MM.1S (cell line): ENCODE data around the gene ELL.

Experiments
- DNase-seq: peaks from one replicate; pipeline ENCODE4 v3.0.0-alpha.2; 2015
- H2AFZ ChIP-seq: fragments of 300-600 bp; sonication (generic); 2 replicates; pipeline ENCODE4 v1.6.0; 2016; ENCODE audit warnings: antibody characterized with exemption, low read length
- H3F3A ChIP-seq: fragments of 300-600 bp; sonication (generic); 2 replicates; pipeline ENCODE4 v1.6.1; 2016; ENCODE audit warnings: mild to moderate bottlenecking, antibody characterized with exemption, low read length, moderate library complexity, mixed read lengths; ENCODE audit not compliant: insufficient read depth
- H3K27ac ChIP-seq: fragments of 300-600 bp; sonication (generic); 2 replicates; pipeline ENCODE4 v1.5.1; 2016; ENCODE audit warnings: mild to moderate bottlenecking, low read length
- H3K27me3 ChIP-seq: fragments of 300-600 bp; sonication (generic); replicated peaks from 2 replicates; pipeline ENCODE4 v1.6.0; 2016; ENCODE audit warnings: low read length; ENCODE audit not compliant: insufficient read depth
- H3K36me3 ChIP-seq: fragments of 300-600 bp; sonication (generic); replicated peaks from 2 replicates; pipeline ENCODE4 v1.6.1; 2016; ENCODE audit warnings: mild to moderate bottlenecking, low read length, mixed read lengths; ENCODE audit not compliant: insufficient read depth
- H3K4me1 ChIP-seq: fragments of 300-600 bp; sonication (generic); 2 replicates; pipeline ENCODE4 v1.6.1; 2016; ENCODE audit warnings: low read length, mixed read lengths
- H3K4me2 ChIP-seq: fragments of 300-600 bp; sonication (generic); 2 replicates; pipeline ENCODE4 v1.6.0; 2016; ENCODE audit warnings: low read depth, low read length
- H3K4me3 ChIP-seq: fragments of 300-600 bp; sonication (generic); 2 replicates; pipeline ENCODE4 v1.5.1; 2016; ENCODE audit warnings: low read length, mixed read lengths
- H3K79me2 ChIP-seq: fragments of 300-600 bp; sonication (generic); 2 replicates; pipeline ENCODE4 v1.6.1; 2016; ENCODE audit warnings: mixed run types, low read length, mixed read lengths
- H3K9ac ChIP-seq: fragments of 300-600 bp; sonication (generic); 2 replicates; pipeline ENCODE4 v1.6.1; 2016; ENCODE audit warnings: low read length, mixed read lengths
- H3K9me2 ChIP-seq: fragments of 300-600 bp; sonication (generic); replicated peaks from 2 replicates; pipeline ENCODE4 v1.6.1; 2016; ENCODE audit warnings: mild to moderate bottlenecking, low read length, mixed read lengths; ENCODE audit not compliant: insufficient read depth
- H3K9me3 ChIP-seq: fragments of 300-600 bp; sonication (generic); replicated peaks from 2 replicates; pipeline ENCODE4 v1.6.1; 2016; ENCODE audit warnings: mild to moderate bottlenecking, low read length, mixed read lengths; ENCODE audit not compliant: insufficient read depth
- H4K20me1 ChIP-seq: fragments of 300-600 bp; sonication (generic); 2 replicates; pipeline ENCODE4 v1.6.1; 2016; ENCODE audit warnings: mild to moderate bottlenecking, low read length, moderate library complexity, mixed read lengths; ENCODE audit not compliant: insufficient read depth
- EZH2 ChIP-seq: fragments of 300-600 bp; sonication (generic); optimal IDR thresholded peaks from 2 replicates; pipeline ENCODE3; 2017; ENCODE audit warnings: low read depth, mild to moderate bottlenecking, antibody characterized with exemption, low read length, mixed read lengths
- EZH2phosphoT487 ChIP-seq: fragments of 300-600 bp; sonication (generic); IDR thresholded peaks from 2 replicates; pipeline ENCODE4 v1.6.1; 2018; ENCODE audit warnings: antibody characterized with exemption, low read length
- TF ChIP-seq, protein P1 (sequence below): fragments of 300-600 bp; sonication (generic); IDR thresholded peaks from 2 replicates; pipeline ENCODE4 v1.5.1; 2016; ENCODE audit warnings: antibody characterized with exemption, low read length, mixed read lengths

The ELL gene

GRCh38 chr19:18434411-18435175 is 87.3 kb downstream of the ELL start:
- H3K4me2 ChIP-seq = no peak overlapping the region
- no peaks in the 10 kb centered on the region for H3K79me2 ChIP-seq
- H3K9ac ChIP-seq = no peak overlapping the region
- H3K4me1 ChIP-seq = peaks cover 3% of the 10 kb centered on the region; the same call in 1 of the 2 replicates
- no peak overlapping the region for H3K27ac ChIP-seq
- no peaks in the 10 kb centered on the region for H4K20me1 ChIP-seq
- H3K36me3 ChIP-seq = no peaks in the 10 kb centered on the region
- H3F3A ChIP-seq = 0 out of 2 replicates have a peak, but pooled peaks cover 4% of the 10 kb centered on the region
- H2AFZ ChIP-seq = no peak overlapping the region
- TF ChIP-seq EZH2 (no peak), EZH2phosphoT487 (no peak)
- TF ChIP-seq, protein P1, sequence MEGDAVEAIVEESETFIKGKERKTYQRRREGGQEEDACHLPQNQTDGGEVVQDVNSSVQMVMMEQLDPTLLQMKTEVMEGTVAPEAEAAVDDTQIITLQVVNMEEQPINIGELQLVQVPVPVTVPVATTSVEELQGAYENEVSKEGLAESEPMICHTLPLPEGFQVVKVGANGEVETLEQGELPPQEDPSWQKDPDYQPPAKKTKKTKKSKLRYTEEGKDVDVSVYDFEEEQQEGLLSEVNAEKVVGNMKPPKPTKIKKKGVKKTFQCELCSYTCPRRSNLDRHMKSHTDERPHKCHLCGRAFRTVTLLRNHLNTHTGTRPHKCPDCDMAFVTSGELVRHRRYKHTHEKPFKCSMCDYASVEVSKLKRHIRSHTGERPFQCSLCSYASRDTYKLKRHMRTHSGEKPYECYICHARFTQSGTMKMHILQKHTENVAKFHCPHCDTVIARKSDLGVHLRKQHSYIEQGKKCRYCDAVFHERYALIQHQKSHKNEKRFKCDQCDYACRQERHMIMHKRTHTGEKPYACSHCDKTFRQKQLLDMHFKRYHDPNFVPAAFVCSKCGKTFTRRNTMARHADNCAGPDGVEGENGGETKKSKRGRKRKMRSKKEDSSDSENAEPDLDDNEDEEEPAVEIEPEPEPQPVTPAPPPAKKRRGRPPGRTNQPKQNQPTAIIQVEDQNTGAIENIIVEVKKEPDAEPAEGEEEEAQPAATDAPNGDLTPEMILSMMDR = no peak
- no peak for DNase-seq
- no peaks in the 10 kb centered on the region for H3K9me3 ChIP-seq
- no peaks in the 10 kb centered on the region for H3K9me2 ChIP-seq
- peaks cover 16% of the 10 kb centered on the region; the same call in 1 of the 2 replicates for H3K27me3 ChIP-seq
- no peak overlapping the region for H3K4me3 ChIP-seq

GRCh38 chr19:18433735-18434398 is 88.0 kb downstream of the ELL start:
- TF ChIP-seq, protein P1 = no peak
- TF ChIP-seq EZH2phosphoT487 = no peak
- TF ChIP-seq EZH2 = no peak
- no peaks in the 10 kb centered on the region for H3K9me2 ChIP-seq
- H3F3A ChIP-seq = no peaks in the 10 kb centered on the region
- H4K20me1 ChIP-seq = no peaks in the 10 kb centered on the region
- no peaks in the 10 kb centered on the region for H3K9me3 ChIP-seq
- H2AFZ ChIP-seq = no peak overlapping the region
- no peak overlapping the region for H3K4me3 ChIP-seq
- no peaks in the 10 kb centered on the region for H3K36me3 ChIP-seq
- no peak overlapping the region for H3K9ac ChIP-seq
- peaks cover 16% of the 10 kb centered on the region; the same call in 1 of the 2 replicates for H3K27me3 ChIP-seq
- no peaks in the 10 kb centered on the region for H3K79me2 ChIP-seq
- H3K4me2 ChIP-seq = no peak overlapping the region
- H3K27ac ChIP-seq = no peak overlapping the region
- H3K4me1 ChIP-seq = peaks cover 4% of the 10 kb centered on the region; the same call in 1 of the 2 replicates
- no peak for DNase-seq

DNA sequence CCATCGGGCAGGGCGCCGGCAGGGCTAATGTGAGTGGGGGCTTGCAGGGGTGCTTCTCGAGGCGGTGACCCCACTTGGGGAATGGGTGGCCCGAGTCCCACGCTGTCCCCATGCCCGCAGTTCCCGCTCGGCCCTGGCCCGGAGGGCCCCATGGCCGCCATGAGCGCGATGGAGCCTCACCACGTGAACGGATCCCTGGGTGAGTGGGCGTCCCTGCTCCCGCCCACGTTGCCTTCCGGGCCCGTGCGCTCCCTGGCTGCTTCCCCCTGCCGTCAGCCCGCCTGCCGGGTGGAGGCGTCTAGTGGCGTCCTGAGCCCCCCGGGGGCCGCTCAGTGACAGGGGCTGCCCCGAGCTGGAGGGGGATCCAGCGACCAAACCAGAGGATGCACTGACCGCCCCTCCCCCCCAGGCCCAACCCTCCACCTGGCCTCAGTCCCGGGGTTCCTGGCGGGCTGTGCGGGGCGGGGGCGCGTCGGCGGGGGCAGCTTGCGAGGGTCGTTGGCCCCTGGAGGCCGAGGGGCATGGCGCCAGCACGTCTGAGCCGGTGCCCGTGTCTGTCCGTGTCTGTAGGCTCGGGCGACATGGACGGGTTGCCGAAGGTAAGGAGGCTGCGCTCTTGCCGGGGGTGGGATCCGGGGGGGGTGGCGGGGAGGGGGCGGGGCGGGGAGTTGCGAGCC is 88.7 kb downstream of the ELL start:
- H3K27ac ChIP-seq = no peak overlapping the region
- H3K27me3 ChIP-seq = peaks cover 16% of the 10 kb centered on the region; the same call in 1 of the 2 replicates
- H3K4me1 ChIP-seq = peaks cover 4% of the 10 kb centered on the region; the same call in 1 of the 2 replicates
- no peaks in the 10 kb centered on the region for H3K36me3 ChIP-seq
- H3K9me2 ChIP-seq = no peaks in the 10 kb centered on the region
- H3K9ac ChIP-seq = no peak overlapping the region
- H2AFZ ChIP-seq = no peak overlapping the region
- peak overlapping the region; percentile 47; the same call in 1 of the 2 replicates for H3K4me2 ChIP-seq
- H3K9me3 ChIP-seq = no peaks in the 10 kb centered on the region
- no peaks in the 10 kb centered on the region for H3K79me2 ChIP-seq
- H3F3A ChIP-seq = no peaks in the 10 kb centered on the region
- no peak overlapping the region; the same call in 1 of the 2 replicates for H3K4me3 ChIP-seq
- no peak for TF ChIP-seq EZH2
- TF ChIP-seq, protein P1 = no peak
- TF ChIP-seq EZH2phosphoT487 = no peak
- no peaks in the 10 kb centered on the region for H4K20me1 ChIP-seq
- no peak for DNase-seq
